Limb (tissue), 2 donors: ENCODE measurements around the gene KCNA3.

Experiments
- DNase-seq, 2 donors: peaks; one replicate each; pipeline ENCODE4 v3.0.0-alpha.2; 2016; ENCODE audit errors: extremely low spot score in 2 of 2

KCNA3 gene

DNA sequence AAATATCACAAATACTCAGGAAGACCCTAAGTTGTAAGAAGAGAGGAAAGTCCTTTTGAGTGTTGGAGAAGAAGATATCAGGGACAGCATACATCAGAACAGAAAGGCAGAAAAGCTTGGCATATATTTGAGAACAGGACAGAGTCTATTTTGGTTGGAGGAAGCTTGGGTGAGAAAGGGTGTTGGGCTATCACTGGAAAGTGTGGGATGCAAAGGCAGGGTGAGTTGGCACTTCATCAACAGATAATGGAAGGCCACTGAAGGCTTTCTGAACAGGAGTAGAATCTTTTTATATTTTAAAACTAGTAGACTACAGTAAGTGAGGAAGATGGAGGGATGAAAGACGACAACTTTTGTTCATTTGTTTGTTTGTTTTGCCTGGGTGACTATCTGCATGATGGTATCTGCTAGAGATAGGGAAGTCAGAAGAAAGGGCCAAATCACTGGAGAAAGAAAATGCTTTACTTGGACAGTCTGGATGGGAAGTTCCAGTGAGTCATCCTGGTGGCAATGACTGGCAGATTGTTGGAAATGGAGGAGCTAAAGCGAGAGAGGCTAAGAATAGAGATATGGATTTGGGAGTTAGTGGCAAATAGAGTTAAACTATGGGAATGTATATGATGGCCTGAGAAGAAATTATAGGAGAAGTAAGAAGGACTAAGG lies 34.9 kb downstream of the KCNA3 start:
- DNase-seq: no peak

DNA sequence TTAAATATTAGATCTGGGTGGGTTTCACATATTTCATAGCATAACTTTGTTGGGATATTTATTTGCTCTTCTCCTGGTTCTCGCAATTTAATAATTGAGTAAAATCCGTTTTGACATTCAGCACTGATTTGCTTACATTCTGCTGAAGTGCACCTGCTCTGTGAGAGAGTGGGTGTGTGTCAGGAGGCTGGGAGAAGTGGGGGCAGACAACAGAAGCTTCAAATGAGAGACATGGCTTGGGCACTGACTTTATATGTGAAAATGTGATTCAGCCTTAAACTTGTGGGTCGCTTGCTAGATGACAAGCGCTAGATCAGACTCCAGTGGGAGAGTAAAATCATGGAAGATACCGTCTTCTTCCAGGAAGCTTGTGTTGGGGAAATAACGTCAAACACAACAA lies 36.2 kb downstream of the KCNA3 start:
- no peak for DNase-seq

DNA sequence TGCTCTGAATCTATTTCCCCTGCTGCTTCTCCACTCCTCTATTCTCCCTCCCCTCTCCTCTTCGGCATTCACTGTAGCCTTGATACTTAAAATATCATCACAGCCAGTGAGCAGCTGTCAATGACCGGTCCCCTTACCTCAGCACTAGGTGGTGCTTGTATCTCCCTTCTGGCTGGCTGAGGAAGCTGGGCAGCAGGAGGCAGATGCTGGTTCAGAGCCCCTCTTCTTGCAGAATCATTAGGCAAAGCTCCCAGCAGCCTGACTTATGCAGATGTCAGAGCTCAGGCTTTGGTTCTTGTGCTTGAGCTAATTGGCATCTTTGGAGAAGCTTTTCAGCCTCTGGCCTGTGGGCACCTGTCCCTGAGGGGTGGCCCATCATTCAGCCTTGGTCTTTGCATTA lies 36.7 kb downstream of the KCNA3 start:
- no peak for DNase-seq

DNA sequence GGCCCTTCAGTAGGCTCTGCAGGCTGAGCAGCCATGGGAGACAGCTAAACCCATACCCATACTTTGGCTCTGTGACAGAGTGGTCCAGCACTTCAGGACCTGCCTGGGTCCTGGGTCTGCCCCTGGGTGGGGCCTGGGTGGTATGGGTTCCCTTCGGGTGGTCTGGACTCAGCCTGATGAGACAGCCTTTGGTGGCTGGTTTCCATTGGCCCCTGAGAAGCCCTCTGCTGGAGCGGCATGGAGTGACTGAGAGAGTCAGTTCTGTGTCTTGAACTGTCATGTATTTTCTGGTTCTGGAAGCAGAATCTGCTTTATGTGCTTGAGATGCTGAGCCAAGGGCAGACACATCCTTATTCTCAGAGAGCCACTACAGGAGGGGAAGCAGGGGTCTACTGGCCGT lies 37.3 kb downstream of the KCNA3 start:
- DNase-seq: no peak

DNA sequence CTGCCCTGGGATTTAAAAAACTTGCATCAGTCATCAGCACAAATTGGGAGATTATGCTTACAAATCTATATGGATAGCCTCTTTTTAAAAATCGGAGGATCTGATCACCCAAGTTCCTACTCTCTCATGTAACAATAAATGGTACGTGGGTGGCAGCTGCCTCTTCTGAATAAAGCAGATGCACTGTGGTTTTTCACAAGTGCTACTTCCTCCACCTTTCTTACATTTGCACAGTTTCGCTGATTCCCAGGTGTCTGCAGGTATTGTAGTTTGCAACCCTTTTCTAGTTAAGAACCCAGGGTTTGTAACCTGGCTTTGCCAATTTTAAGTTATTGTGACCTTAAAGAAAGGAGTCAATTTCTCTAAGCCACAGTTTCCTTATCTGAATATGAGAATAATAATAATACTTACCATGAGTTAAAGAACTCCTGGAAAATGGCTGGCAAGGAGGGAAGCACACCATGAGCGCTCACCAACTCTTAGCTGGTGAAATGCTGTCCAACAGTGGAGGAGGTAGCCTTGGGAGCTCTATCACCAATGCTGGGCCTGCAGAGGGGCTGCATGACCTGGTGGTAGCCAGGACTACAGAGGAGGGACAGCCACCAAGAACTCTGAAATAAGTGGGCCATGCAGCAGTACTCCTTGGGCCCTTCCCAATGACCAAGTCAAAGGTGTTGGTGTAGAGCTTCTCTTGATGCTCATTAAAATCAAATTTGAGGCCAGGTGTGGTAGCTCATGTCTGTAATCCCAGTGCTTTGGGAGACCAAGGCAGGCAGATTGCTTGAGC lies 38.4 kb downstream of the KCNA3 start:
- no peak for DNase-seq

DNA sequence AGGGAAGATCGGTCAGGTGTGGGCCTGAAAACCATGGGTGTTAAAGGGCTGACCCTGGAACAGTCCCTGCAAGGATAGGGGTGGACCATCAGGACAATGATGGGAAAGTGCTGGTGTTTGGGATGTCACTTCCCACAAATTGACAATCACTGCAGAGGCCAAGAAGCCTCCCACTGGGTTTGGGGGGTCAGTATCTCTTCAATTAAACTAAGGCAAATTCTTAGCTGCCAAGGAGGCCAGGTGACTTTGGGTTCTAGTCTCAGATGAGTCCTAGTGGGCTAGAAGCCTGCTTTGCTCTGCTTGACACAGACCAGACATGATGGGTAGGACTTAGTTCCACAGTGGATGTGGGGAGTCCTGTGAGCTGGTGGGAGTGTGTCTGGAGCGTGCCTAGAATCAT lies 39.3 kb downstream of the KCNA3 start:
- no peak for DNase-seq

DNA sequence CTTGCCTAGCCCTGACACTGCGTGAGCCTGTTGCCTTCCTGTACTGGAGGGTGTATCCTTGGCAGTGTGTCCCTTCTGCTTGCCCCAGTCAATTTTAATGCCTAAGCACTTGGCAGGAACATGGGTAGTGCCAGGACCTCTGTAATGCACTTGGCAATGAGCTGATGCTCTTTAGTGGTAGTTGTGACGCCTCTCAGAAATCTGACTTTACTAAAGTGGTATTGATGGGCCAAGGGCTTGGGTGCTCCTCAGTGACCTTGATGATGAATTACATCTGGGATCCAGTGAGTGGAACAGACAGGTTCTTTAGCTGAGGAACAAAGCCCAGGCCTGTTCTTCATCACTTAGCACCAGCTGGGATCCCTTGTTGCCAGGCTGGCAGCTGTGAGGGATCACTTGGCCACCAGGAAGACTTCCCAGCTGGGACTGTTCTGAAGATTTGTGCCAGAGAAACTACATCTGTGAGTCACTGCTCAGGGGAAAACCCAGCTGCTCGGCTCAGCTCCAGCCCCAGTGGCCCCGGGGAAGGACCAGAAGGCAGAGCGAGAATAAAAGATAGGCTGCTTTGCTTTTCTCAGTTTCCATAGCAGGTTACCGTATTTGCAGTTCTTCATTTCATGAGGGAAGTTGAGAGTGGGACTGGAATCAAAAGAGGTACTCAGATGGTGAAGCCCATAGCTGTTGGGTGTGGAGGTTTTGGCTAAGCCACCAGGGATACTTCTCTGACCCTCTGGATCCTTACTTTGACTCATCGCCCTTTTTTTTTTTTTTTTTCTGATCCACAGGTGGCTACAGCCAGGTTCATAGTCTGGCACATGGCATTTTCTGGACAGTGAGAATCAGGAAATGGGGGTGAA lies 40.1 kb downstream of the KCNA3 start:
- DNase-seq: peak; percentile 34 to 54

DNA sequence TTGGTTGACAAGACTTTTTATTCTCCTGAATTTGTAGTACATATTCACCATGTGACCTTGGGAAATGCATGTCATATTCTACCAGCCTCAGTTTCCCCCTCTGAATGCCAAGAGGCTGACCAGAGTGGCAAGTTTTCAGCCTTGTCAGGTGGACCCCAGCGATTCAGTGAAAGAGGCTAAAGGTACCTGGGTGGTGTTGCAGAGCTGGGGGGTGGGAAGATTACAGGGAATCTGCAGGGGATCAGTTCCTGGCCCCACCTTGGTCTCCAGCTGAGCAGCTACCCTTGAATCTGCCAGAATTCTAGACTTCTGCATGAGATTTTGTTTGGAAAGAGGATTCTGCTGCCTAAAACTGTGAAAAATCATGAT lies 40.7 kb downstream of the KCNA3 start:
- DNase-seq: no peak

DNA sequence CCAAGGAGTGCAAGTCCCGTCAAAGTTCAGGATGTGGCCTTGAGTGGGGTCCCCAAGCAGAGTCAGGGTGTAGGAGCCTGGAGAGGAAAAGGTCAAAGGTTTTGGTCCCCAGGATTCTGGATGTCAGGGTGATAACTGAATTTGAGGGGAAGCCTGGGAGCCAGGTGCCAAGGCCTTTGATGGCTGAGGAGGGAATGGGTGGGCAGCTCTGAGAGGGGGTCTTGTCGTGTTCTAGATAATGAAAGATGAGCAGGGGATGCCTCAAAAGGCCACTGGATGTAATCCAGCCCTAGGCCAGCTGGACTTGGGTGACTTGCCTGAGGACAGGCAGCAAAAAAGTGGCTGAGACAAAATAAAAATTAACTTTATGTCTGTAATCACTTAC lies 41.1 kb downstream of the KCNA3 start:
- DNase-seq: no peak

DNA sequence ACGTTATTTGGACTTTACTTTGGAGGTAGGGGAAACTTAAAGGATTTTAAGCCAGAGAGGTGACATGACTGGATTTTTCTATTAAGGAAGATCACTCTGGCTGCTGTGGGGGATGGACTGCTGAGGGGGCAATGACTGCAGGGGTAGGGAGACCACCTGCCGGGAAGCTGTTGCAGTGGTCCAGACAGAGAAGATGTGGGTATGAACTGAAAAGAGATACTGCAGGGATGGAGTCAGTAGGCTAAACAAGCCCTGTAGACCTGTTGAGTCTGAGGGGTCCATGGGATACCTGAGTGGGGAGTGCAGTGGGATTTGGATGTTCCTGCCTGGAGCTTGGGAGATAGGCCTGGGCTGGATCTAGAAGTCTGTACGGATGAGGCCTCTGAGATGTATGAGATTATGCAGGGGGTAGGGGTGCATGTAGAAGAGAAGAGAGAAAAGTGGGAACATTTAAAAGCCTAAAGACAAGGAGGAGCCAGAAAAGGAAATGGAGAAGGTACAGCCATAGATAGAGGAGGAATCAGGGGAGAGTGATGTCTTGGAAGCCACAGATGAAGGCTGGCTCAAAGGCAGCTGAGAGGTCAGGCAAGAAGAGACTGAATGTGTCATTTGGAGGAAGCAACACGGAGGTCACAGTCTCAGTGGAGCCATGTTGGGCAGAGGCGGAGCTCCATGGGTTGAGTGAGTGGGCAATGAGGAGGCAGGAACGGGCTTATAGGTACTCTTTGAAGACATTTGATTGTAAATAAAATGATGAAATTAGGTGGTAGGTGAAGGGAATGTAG lies 42.7 kb downstream of the KCNA3 start:
- DNase-seq: no peak

DNA sequence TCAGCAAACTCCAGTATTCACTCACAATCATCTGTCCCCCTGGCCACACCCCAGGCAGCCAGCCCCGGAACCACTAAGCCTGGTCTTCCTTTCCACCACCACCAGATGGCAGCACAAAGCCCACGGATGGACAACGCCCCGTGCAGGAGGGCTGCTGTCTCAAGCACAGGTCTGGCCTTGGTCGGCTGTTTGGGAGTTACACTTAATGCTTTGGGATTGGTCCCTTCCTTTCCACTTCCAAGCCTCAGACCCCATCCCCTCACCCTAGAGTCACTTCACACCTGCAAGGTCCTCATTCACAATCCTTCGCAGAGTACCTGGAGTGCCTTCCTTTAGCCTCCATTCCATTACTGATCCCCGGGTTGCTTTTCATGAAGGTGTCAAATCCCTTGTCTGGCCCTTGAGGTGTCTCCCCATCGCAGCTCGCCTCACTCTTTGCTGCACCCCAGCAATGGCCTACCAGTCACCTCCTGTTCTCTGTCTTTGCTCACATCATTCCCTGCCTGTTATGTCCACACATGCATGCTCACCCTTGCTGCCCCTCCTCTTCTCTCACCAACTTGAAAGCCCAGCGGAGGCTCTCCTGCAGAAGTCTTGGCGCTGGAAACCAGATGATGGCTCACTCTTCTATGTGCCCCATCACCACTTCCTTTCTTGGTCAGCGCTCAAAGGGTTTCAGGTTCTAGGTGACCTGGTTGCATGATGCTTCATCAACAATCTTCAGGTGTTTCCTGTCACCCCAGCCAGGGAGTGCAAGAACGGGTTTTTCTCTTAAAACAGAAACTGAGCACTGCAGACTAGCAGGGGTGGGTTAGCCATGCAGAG lies 43.7 kb downstream of the KCNA3 start:
- DNase-seq: peak; percentile 19 to 75

DNA sequence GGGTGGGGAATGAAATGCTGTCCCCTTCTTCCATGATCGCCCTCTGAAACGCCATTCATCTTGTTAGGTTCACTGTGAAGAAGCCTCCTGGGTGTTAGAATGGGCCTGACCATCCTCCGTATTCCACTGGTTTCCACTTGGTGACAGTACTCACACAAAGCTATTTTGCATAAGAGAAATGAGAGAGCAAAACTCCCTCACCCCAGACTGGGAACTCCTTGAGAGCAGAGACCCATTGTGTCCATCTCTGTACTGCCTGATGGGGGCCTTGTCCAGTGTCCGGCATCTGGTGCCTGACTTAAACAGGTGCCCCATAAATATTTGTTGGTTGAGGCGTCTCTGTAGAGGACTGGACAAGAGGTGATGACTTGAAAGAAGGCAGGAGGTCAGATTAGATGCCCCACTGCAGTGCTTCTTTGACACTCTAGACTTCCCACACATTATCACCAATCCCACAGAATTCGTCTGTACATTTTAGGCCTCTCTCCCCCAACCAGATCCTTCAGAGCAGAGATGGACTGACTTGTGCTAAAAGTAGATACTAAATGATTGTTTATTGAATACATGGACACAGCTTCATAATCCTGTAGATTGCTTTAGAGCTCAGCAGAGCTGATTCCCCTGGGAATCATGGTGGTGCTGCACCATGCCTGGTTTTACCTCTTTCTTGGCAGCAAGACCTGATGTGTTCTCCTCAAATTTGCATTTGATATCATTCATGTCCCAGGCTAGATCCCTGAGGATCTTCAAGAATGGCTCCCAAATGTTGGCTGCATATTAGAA lies 46.2 kb downstream of the KCNA3 start:
- no peak for DNase-seq

DNA sequence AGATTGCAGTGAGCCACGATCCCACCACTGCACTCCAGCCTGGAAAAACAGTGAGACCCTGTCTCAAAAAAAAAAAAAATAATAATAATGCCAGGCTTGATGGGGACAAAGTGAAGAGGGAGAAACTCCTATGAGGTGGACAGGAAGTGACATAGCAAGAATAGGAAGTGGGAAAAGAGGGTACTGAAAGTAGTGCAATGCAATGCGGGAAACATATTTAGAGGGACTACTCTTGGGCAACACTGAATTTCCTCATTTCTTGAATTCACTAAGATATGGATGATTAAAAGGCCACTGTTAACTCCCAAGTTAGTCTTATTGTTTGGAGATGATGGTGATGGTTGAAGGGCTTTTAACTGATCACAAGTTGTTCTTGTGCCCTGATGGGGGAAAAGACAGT lies 47.0 kb downstream of the KCNA3 start:
- no peak for DNase-seq

DNA sequence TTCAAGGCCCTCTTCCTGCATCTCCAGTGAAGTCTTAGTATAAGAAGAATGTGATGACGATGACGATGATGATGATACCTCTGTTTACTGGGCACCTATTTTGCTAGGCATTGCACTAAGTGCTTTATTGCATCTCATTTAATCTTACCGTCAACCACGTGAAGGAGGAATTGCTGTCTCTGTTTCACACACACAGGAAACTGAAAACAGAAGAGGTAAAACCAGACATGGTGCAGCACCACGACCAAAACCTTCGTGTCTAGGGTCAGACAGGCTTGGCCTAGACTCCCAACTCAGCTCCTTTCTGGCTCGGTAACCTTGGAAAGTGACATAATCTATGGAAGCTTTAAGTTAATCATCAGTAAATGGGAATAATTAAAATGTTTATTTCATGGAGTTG lies 47.9 kb downstream of the KCNA3 start:
- DNase-seq: no peak
